Mesenteric fat pad (tissue), 1 donor: ENCODE results near the gene ICAM4. TPM values are rescaled to one million over a fixed set of nuclear protein-coding genes. Genes with fewer than 3 reads are reported as not detected.
"Not testable (repeated sequence)": the region's sequence is repeated elsewhere in the genome, so short reads cannot be mapped to it uniquely, and the experiment has no call there.

Experiments used
- DNase-seq: peaks from one replicate; pipeline ENCODE4 v3.0.0-alpha.2; 2020; ENCODE audit warnings: low spot score
- total RNA-seq: library from RNA; stranded (reverse); fragmentation: NEBNext Ultra II Directional; extraction: Animal tissue kit (Norgen Biotek cat#: 25700); gene quantifications from one replicate; pipeline ENCODE4 v1.2.1, GENCODE V29; 2021
- donor health status: DM: yes; HTN: yes; CAD: no.

ICAM4 gene
- total RNA-seq, 1 donor from 2014 or later: 2.3 TPM

DNA sequence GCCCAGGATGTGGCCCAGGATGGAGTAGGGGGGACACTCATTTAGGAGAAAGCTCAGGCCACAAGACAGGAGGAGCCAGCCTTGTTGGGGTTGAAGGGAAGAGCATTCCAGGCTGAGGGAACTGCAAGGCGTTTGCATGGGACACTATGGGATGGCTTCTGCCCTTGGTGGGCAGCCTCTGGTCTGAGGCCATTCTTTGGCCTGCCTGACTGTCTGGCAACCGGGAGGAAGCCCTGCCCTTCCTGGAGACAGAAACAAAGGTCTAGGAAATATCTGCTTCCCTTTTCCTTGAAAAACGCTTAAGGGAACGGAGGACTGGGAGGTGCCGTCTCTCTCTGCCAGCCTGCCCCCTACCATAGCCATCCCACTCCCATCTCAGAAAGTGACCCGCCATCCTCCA is 18.7 kb upstream of the ICAM4 start:
- no peak for DNase-seq

GRCh38 chr19:10269333-10270179 is 17.2 kb upstream of the ICAM4 start:
- peak; percentile 95 for DNase-seq

DNA sequence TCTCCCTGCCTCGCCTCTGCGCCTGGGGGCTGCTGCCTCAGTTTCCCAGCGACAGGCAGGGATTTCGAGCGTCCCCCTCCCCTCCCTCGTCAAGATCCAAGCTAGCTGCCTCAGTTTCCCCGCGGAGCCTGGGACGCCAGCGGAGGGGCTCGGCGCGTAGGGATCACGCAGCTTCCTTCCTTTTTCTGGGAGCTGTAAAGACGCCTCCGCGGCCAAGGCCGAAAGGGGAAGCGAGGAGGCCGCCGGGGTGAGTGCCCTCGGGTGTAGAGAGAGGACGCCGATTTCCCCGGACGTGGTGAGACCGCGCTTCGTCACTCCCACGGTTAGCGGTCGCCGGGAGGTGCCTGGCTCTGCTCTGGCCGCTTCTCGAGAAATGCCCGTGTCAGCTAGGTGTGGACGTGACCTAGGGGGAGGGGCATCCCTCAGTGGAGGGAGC is 16.6 kb upstream of the ICAM4 start:
- peak; percentile 94 for DNase-seq

- peak; percentile 96 for DNase-seq
Measured at GRCh38 chr19:10270616-10271394, 15.9 kb upstream of the ICAM4 start, which contains the start of gene ICAM1. Gene ICAM1, plus strand, starts transcription at chr19:10271120. Its CDS starts 40 bp downstream, at chr19:10271160.

GRCh38 chr19:10271543-10272086 is 15.1 kb upstream of the ICAM4 start:
- DNase-seq: no peak

GRCh38 chr19:10274589-10274988 is 12.2 kb upstream of the ICAM4 start:
- no peak for DNase-seq

DNA sequence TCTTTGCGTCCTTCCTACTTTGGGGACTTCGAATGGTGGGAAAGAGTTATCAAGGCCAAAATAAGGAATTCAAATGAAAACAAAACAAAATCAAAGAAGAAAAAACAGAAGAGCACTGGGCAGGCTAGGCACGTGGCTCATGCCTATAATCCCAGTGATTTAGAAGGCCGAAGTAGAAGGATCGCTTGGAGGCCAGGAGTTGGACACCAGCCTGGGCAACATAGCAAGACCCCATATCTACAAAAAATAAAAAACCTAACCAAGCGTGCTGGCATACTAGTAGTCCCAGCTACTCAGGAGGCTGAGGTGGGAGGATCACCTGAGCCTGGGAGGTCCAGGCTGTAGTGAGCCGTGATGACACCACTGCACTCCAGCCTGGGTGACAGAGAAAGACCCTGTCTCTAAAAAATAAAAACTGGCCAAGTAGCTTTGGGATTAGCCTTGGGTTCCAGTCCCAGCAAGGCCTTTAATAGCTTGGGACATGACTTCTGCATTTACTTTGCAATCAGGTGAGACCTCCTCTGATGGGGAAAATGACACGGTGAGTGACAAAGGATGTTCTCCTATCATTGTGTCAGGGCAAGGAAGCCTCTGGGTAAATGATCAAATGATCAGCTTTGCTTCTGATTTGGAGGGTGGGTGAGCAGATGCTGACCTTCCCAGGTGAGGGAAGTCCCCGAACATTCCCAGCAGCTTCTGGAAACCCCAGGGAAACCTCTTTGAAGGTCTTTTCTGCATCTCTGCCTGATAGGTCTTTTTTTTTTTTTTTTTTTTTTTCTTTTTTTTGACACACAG is 8.8 kb upstream of the ICAM4 start:
- DNase-seq: no peak

- no peak for DNase-seq
Measured at GRCh38 chr19:10278935-10279334, 7.8 kb upstream of the ICAM4 start.

- DNase-seq: no peak
Measured at GRCh38 chr19:10279737-10280442, 6.9 kb upstream of the ICAM4 start.

DNA sequence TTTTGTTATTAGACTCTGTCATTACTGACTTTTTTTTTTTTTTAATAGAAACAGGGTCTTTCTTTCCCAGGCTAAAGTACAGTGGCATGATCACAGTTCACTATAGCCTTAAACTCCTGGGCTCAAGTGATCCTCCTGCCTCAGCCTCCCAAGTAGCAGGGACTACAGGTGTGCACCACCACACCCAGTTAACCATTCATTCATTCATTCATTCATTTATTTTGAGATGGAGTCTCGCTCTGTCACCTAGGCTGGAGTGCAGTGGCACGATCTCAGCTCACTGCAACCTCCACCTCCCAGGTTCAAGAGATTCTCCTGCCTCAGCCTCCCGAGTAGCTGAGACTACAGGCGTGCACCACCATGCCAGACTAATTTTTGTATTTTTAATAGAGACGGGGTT is 4.7 kb upstream of the ICAM4 start:
- DNase-seq: not testable (repeated sequence)

GRCh38 chr19:10283301-10284064 is 3.3 kb upstream of the ICAM4 start:
- no peak for DNase-seq

- no peak for DNase-seq
Measured at GRCh38 chr19:10284065-10284959, 2.4 kb upstream of the ICAM4 start.

DNA sequence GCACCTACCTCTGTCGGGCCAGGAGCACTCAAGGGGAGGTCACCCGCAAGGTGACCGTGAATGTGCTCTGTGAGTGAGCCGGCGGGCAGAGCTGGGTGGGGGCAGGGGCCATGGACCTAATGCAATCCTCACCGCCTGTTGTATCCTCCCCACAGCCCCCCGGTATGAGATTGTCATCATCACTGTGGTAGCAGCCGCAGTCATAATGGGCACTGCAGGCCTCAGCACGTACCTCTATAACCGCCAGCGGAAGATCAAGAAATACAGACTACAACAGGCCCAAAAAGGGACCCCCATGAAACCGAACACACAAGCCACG is 1.8 kb upstream of the ICAM4 start:
- no peak for DNase-seq

- DNase-seq: no peak
Measured at GRCh38 chr19:10285393-10285792, 1.4 kb upstream of the ICAM4 start.

- DNase-seq: no peak
Measured at GRCh38 chr19:10288662-10289166, 2.0 kb downstream of the ICAM4 start.

DNA sequence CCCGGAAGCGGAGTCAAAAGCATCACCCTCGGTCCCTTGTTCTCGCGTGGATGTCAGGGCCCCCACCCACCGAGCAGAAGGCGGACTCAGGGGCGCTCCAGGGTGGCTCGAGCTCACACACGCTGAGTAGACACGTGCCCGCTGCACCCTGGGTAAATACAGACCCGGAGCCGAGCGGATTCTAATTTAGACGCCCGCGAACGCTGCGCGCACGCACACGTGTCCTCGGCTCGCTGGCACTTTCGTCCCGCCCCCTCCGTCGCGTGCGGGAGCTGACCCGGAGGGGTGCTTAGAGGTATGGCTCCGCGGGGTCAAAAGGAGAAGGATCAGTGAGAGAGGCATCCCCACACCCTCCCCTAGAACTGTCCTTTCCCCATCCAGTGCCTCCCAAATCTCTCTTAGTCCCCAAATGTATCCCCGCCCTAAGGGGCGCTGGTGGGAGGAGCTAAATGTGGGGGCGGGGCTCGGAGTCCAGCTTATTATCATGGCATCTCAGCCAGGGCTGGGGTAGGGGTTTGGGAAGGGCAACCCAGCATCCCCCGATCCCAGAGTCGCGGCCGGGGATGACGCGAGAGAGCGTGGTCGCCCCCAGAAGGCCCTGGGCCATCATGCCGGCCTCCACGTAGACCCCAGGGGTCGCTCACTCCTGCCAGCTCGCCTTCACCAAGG is 2.5 kb downstream of the ICAM4 start:
- no peak for DNase-seq

DNA sequence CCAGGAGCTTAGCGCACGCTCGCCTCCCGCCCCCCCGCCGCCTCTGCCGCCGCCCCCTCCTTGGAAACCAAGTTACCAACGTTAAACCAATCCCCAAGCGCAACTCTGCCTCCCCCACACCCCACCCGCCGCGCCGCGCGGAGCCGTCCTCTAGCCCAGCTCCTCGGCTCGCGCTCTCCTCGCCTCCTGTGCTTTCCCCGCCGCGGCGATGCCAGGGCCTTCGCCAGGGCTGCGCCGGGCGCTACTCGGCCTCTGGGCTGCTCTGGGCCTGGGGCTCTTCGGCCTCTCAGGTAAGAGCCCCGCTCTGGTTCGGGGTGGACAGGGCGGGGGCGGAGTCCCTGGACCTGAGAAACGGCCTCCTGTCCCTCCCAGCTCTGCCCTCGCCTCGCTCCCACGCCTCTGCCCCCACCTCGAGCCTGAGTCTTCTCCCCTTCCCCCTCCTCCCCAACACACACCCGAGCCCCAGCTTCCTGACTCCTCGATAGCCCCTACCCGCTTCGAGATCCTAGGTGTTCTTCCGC is 3.1 kb downstream of the ICAM4 start, which contains the start of gene ICAM5:
ICAM5 (plus strand) TSS at position 117 of the 521 bp plus-strand sequence; CDS start at position 209, 92 bp downstream.
- DNase-seq: no peak
